GM12878 (cell line): ENCODE data around the gene EIF2B4. TPM values are rescaled to one million over a fixed set of nuclear protein-coding genes. Genes with fewer than 3 reads are reported as not detected.
A peak's percentile ranks its signal among the peaks of the same experiment; 100 is the strongest.

ENCODE experiments used
- BACH1 ChIP-seq: fragments of 450-650 bp; IDR thresholded peaks from 2 replicates; pipeline ENCODE4 v1.6.1; 2017; ENCODE audit warnings: mild to moderate bottlenecking, borderline replicate concordance
- BMI1 ChIP-seq: fragments of 450-650 bp; IDR thresholded peaks from 2 replicates; pipeline ENCODE4 v1.6.1; 2016; ENCODE audit warnings: mild to moderate bottlenecking, moderate library complexity, borderline replicate concordance
- BRCA1 ChIP-seq: IDR thresholded peaks from 2 replicates; pipeline ENCODE4 v1.6.1; 2011; ENCODE audit warnings: low read depth, low read length, improper control_type of control experiment
- CREB1 ChIP-seq: IDR thresholded peaks from 2 replicates; pipeline ENCODE4 v1.6.1; 2012; ENCODE audit warnings: low read depth, mild to moderate bottlenecking, inconsistent platforms
- IRF4 ChIP-seq: IDR thresholded peaks from 2 replicates; pipeline ENCODE4 v1.6.1; 2011; ENCODE audit warnings: low read depth, low read length
- MTA2 ChIP-seq: fragments of 450-650 bp; IDR thresholded peaks from 2 replicates; pipeline ENCODE4 v1.6.1; 2016; ENCODE audit warnings: low read depth, mild to moderate bottlenecking, moderate library complexity
- MXI1 ChIP-seq: fragments of 150-350 bp; IDR thresholded peaks from 2 replicates; pipeline ENCODE4 v1.6.1; 2011; ENCODE audit warnings: low read depth, mild to moderate bottlenecking, inconsistent platforms, low read length, improper control_type of control experiment
- MYB ChIP-seq: fragments of 150-350 bp; IDR thresholded peaks from 2 replicates; pipeline ENCODE4 v1.6.1; 2014; ENCODE audit warnings: mild to moderate bottlenecking, low read depth, low read length, borderline replicate concordance
- RB1 ChIP-seq: fragments of 450-650 bp; formaldehyde crosslinking; IDR thresholded peaks from 2 replicates; pipeline ENCODE4 v1.6.1; 2017; ENCODE audit warnings: mild to moderate bottlenecking, borderline replicate concordance
- SP1 ChIP-seq: IDR thresholded peaks from one replicate; pipeline ENCODE4 v1.6.1; 2011; ENCODE audit warnings: low read depth, low read length
- SREBF1 ChIP-seq: IDR thresholded peaks from 2 replicates; pipeline ENCODE4 v1.6.1; 2012; ENCODE audit warnings: mild to moderate bottlenecking, low read length
- ZNF384 ChIP-seq: IDR thresholded peaks from 2 replicates; pipeline ENCODE4 v1.6.1; 2012; ENCODE audit warnings: low read depth, mild to moderate bottlenecking, low read length, improper control_type of control experiment, borderline replicate concordance
- polyA plus RNA-seq, 11 experiments: library from polyadenylated mRNA; depleted of rRNA in 4 of 11; unstranded in 6 of 11; stranded (reverse) in 5 of 11; fragments of >200 nt; fragmentation: Nextera tagmentation in 4 of 11; fragmentation: Illumina TruSeq in 1 of 11; extraction: Ambion mirVana in 4 of 11; extraction: Trizol in 1 of 11; gene quantifications; 1 replicate in 1 of 11; 2 replicates in 10 of 11; pipeline versions ENCODE4 v1.2.1 to v1.2.3, GENCODE V29; 2011 to 2016; ENCODE audit warnings: inconsistent platforms in 2 of 11, missing spikeins in 2 of 11, low read depth in 1 of 11
- total RNA-seq, 4 experiments: library from RNA; depleted of rRNA in 3 of 4; stranded (reverse); fragments of >200 nt in 3 of 4; fragmentation: Illumina TruSeq in 1 of 4; extraction: Trizol in 1 of 4; gene quantifications; 2 replicates each; pipeline versions ENCODE4 v1.2.1 to v1.2.3, GENCODE V29; 2013 to 2021
- TF ChIP-seq, protein P1 (sequence below): fragments of 450-650 bp; IDR thresholded peaks from 2 replicates; pipeline ENCODE4 v1.6.1; 2018; ENCODE audit warnings: borderline replicate concordance, mild to moderate bottlenecking; ENCODE audit not compliant: partially characterized antibody
- TF ChIP-seq, protein P2 (sequence below): IDR thresholded peaks from 2 replicates; pipeline ENCODE4 v1.6.1; 2012; ENCODE audit warnings: improper control_type of control experiment, low read depth, low read length; ENCODE audit not compliant: insufficient replicate concordance

The EIF2B4 gene
- total and polyA plus RNA-seq, 10 of the 15 experiments (the other 5 are each of a cell fraction or from before 2014, with no cell fraction given) = 13.4 to 53.9 (median 27.5) TPM

DNA sequence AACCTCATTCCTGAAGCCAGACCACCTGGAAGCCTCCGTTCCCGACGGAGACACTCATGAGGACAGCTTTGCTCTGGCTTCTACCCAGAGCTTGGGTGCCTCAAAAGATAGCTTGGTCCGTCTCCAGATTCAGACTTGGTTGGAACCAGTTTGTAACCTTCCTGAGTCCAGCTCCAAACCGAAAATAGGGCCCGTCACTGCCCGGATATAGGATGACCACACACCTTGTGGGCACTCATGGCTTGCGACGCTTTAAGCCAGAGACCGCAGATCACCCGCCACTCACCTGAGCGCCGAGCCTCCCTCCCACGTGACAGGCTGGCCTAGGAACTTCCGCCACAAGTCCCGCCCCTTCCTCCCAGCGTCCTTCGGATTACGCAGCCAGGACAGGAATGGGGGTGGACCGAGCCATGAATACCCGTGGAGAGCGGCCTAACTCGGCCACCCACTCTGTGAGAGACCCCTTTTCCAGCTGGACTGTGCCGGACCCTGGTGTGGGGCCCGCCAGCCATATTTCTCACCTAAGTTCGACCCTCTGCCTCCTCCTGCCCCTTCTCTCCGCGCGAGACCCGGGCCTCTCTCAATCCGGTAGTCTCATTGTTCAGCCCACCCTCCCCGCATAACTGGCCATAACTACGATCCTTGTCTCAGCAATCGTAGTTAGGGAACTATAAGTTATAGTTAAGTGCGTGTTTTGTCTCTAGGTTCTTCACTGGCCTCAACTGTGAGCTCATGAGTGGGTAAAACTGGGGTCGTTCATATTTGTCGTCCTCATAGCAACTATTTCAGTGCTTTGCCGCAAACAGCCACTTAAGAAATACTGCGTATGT, 47.2 kb downstream of the EIF2B4 start, which contains the start of gene MPV17 (continued):
- TF ChIP-seq IRF4 = no peak
- TF ChIP-seq, protein P1, sequence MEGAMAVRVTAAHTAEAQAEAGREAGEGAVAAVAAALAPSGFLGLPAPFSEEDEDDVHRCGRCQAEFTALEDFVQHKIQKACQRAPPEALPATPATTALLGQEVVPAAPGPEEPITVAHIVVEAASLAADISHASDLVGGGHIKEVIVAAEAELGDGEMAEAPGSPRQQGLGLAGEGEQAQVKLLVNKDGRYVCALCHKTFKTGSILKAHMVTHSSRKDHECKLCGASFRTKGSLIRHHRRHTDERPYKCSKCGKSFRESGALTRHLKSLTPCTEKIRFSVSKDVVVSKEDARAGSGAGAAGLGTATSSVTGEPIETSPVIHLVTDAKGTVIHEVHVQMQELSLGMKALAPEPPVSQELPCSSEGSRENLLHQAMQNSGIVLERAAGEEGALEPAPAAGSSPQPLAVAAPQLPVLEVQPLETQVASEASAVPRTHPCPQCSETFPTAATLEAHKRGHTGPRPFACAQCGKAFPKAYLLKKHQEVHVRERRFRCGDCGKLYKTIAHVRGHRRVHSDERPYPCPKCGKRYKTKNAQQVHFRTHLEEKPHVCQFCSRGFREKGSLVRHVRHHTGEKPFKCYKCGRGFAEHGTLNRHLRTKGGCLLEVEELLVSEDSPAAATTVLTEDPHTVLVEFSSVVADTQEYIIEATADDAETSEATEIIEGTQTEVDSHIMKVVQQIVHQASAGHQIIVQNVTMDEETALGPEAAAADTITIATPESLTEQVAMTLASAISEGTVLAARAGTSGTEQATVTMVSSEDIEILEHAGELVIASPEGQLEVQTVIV = no peak
- TF ChIP-seq MXI1 = peak; percentile 93
- TF ChIP-seq RB1 = no peak
- no peak for TF ChIP-seq BRCA1
- no peak for TF ChIP-seq MTA2
- TF ChIP-seq, protein P2, sequence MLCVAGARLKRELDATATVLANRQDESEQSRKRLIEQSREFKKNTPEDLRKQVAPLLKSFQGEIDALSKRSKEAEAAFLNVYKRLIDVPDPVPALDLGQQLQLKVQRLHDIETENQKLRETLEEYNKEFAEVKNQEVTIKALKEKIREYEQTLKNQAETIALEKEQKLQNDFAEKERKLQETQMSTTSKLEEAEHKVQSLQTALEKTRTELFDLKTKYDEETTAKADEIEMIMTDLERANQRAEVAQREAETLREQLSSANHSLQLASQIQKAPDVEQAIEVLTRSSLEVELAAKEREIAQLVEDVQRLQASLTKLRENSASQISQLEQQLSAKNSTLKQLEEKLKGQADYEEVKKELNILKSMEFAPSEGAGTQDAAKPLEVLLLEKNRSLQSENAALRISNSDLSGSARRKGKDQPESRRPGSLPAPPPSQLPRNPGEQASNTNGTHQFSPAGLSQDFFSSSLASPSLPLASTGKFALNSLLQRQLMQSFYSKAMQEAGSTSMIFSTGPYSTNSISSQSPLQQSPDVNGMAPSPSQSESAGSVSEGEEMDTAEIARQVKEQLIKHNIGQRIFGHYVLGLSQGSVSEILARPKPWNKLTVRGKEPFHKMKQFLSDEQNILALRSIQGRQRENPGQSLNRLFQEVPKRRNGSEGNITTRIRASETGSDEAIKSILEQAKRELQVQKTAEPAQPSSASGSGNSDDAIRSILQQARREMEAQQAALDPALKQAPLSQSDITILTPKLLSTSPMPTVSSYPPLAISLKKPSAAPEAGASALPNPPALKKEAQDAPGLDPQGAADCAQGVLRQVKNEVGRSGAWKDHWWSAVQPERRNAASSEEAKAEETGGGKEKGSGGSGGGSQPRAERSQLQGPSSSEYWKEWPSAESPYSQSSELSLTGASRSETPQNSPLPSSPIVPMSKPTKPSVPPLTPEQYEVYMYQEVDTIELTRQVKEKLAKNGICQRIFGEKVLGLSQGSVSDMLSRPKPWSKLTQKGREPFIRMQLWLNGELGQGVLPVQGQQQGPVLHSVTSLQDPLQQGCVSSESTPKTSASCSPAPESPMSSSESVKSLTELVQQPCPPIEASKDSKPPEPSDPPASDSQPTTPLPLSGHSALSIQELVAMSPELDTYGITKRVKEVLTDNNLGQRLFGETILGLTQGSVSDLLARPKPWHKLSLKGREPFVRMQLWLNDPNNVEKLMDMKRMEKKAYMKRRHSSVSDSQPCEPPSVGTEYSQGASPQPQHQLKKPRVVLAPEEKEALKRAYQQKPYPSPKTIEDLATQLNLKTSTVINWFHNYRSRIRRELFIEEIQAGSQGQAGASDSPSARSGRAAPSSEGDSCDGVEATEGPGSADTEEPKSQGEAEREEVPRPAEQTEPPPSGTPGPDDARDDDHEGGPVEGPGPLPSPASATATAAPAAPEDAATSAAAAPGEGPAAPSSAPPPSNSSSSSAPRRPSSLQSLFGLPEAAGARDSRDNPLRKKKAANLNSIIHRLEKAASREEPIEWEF = no peak
- no peak for TF ChIP-seq SREBF1
- TF ChIP-seq BMI1 = no peak
- TF ChIP-seq MYB = no peak
- peak; percentile 67 for TF ChIP-seq SP1
- TF ChIP-seq ZNF384 = no peak
- TF ChIP-seq CREB1 = peak; percentile 52; the same call in 1 of the 2 replicates
- peak; percentile 32; the same call in 1 of the 2 replicates for TF ChIP-seq BACH1
